Dendritic cell treated with granulocyte-macrophage colony-stimulating factor and Interleukin-4, amounts not matched to agents 40 ng/mL and 50 ng/mL, for 4 days (primary cell): ENCODE results near the gene ABHD13.
"Not testable (repeated sequence)": the region's sequence is repeated elsewhere in the genome, so short reads cannot be mapped to it uniquely, and the experiment has no call there.

ENCODE experiments used
- H3K27ac Mint-ChIP-seq: one replicate; pipeline ENCODE4 v1.8.0; 2022; ENCODE audit warnings: mild to moderate bottlenecking, mixed read lengths
- H3K27me3 Mint-ChIP-seq: one replicate; pipeline ENCODE4 v1.8.0; 2022; ENCODE audit warnings: mild to moderate bottlenecking, mixed read lengths
- H3K36me3 Mint-ChIP-seq: one replicate; pipeline ENCODE4 v1.8.0; 2022; ENCODE audit warnings: low read depth, mixed read lengths
- H3K4me1 Mint-ChIP-seq: one replicate; pipeline ENCODE4 v1.8.0; 2022; ENCODE audit warnings: low read depth, mixed read lengths
- H3K4me3 Mint-ChIP-seq: one replicate; pipeline ENCODE4 v1.8.0; 2022; ENCODE audit warnings: mild to moderate bottlenecking, moderate library complexity, mixed read lengths
- H3K9me3 Mint-ChIP-seq: one replicate; pipeline ENCODE4 v1.8.0; 2022; ENCODE audit warnings: mixed read lengths
- intact Hi-C: fragments of 100-400 bp; cut with micrococcal nuclease; formaldehyde crosslinking; loops from one replicate; pipeline ENCODE4 v1.15.0; 2022

Gene ABHD13

GRCh38 chr13:108257248-108257647 is 39.1 kb downstream of the ABHD13 start:
- Mint-ChIP-seq H3K4me1 (no peaks in the 10 kb centered on the region), H3K27ac (no peak overlapping the region), H3K36me3 (peaks cover 18% of the 10 kb centered on the region), H3K4me3 (no peak overlapping the region), H3K27me3 (no peaks in the 10 kb centered on the region), H3K9me3 (no peaks in the 10 kb centered on the region)
- intact Hi-C loops, result no loop called here

GRCh38 chr13:108263621-108264355 is 45.6 kb downstream of the ABHD13 start:
- Mint-ChIP-seq H3K27ac (no peak overlapping the region), H3K4me1 (peaks cover 31% of the 10 kb centered on the region), H3K27me3 (no peaks in the 10 kb centered on the region), H3K9me3 (no peaks in the 10 kb centered on the region), H3K36me3 (peaks cover 19% of the 10 kb centered on the region), H3K4me3 (no peak overlapping the region)
- intact Hi-C loops, result no loop called here

- peak overlapping the region; percentile 91 for H3K27ac Mint-ChIP-seq
- intact Hi-C loops, result loop anchor here (5.0 kb wide), 1 partner anchor 49 kb away; the partner anchor contains the start of genes ABHD13 and LIG4
These were observed 48.3 kb downstream of the ABHD13 start for GRCh38 chr13:108266321-108266990.

GRCh38 chr13:108267347-108267746 is 49.2 kb downstream of the ABHD13 start:
- H3K27ac Mint-ChIP-seq, result peak overlapping the region; percentile 91
- peak overlapping the region; percentile 20 for H3K4me3 Mint-ChIP-seq
- H3K36me3 Mint-ChIP-seq, result peaks cover 19% of the 10 kb centered on the region
- intact Hi-C loops, result loop anchor here (5.0 kb wide), 1 partner anchor 50 kb away; the partner anchor contains the start of genes ABHD13 and LIG4
- H3K4me1 Mint-ChIP-seq, result peaks cover 39% of the 10 kb centered on the region
- H3K27me3 Mint-ChIP-seq, result no peaks in the 10 kb centered on the region
- H3K9me3 Mint-ChIP-seq, result no peaks in the 10 kb centered on the region

More at GRCh38 chr13:108266321-108266990, 48.3 kb downstream of the ABHD13 start:
- Mint-ChIP-seq H3K27me3 (no peaks in the 10 kb centered on the region), H3K9me3 (no peaks in the 10 kb centered on the region), H3K4me1 (peaks cover 36% of the 10 kb centered on the region), H3K36me3 (peaks cover 20% of the 10 kb centered on the region), H3K4me3 (peak overlapping the region; percentile 23)

- Mint-ChIP-seq H3K27ac (peak overlapping the region; percentile 91), H3K4me1 (peaks cover 41% of the 10 kb centered on the region), H3K36me3 (peaks cover 22% of the 10 kb centered on the region)
- intact Hi-C loops, result loop anchor here (5.0 kb wide), 1 partner anchor 51 kb away; the partner anchor contains the start of genes ABHD13 and LIG4
- not testable (repeated sequence) for H3K4me3 Mint-ChIP-seq, H3K27me3 Mint-ChIP-seq, H3K9me3 Mint-ChIP-seq
These were observed 49.7 kb downstream of the ABHD13 start for GRCh38 chr13:108267855-108268254.

DNA sequence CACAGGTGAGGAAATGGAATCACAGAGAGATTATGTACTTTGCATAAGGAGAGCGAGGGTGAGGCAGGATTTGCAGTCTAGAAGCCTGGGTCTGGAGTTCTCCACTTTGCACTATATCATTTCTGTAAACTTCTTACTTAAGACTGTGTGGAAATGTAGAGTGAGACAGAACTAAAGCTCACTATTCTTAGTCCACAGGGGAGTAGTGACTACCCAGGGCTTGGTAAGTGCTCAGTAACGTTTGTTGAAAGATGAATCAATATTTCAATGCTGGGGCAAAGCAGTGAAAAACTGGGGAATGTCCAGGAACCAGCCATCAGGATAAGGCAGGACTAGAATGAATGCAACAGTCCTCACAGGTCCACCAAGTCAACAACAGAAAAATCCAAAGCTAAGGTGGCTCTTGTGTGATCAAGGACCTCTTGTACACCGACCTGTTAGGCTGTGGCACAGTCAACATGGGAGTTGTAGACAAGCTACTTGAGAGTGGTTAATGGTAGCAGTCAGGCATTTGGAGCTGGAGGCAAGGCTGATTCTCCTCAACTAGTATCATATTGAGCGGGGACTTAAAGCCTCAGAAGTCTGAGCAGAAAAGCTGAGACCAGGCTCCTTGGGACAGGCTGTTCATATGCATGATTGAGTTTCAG is 50.4 kb downstream of the ABHD13 start:
- intact Hi-C loops, result loop anchor here (5.0 kb wide), 1 partner anchor 51 kb away; the partner anchor contains the start of genes ABHD13 and LIG4
- Mint-ChIP-seq H3K4me3 (no peak overlapping the region), H3K27ac (peak overlapping the region; percentile 91), H3K9me3 (no peaks in the 10 kb centered on the region), H3K4me1 (peaks cover 44% of the 10 kb centered on the region), H3K27me3 (no peaks in the 10 kb centered on the region), H3K36me3 (peaks cover 22% of the 10 kb centered on the region)

DNA sequence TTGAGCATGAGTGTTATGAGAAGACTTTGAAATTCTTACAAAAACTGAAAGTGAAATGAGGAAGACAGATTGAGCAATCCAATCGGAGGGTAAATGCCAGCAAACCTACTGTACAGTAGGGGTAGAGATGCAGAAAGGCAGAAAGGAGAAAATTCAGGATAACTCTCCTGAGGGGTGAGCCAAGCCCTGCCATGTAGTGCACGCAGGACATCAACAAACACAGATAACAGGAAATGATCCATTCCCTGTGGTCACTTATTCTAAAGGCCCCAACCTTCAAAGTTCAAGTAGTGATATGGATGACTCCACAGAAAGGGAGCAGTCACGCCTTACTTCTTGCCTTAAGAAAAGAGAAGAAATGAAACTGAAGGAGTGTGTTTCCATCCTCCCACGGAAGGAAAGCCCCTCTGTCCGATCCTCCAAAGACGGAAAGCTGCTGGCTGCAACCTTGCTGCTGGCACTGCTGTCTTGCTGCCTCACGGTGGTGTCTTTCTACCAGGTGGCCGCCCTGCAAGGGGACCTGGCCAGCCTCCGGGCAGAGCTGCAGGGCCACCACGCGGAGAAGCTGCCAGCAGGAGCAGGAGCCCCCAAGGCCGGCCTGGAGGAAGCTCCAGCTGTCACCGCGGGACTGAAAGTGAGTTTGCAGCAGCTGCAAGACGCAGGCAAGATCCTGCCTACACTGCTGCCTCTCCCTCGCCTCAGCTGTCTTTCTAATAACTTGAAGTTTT is 51.6 kb downstream of the ABHD13 start, which contains the start of gene TNFSF13B:
TSS of gene TNFSF13B (plus strand) at position 118 of the 728 bp plus-strand sequence. CDS start at position 296, 178 bp downstream.
- intact Hi-C loops, result loop anchor here (5.0 kb wide), 1 partner anchor 52 kb away; the partner anchor contains the start of genes ABHD13 and LIG4

DNA sequence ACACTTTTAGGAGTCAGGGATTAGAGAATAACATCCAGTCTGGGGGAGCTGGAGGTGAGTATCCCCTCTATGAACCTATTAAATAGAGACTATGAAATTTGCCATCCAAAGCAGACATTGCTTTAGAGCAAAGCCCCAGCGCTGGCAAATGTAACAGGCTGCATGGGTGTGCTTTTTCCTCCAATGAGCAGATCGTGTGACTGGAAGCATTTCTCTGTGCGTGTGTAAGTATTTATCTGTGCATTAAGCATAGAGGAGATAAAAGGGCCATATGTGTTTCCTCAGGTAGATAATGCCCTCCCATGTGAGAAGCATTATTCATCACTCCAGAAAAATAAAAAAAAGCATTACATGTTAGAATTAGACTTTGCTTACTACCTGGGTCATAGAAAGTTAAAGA is 52.2 kb downstream of the ABHD13 start:
- Mint-ChIP-seq H3K36me3 (peaks cover 12% of the 10 kb centered on the region), H3K9me3 (no peaks in the 10 kb centered on the region), H3K4me1 (peaks cover 36% of the 10 kb centered on the region), H3K27ac (peak overlapping the region; percentile 91), H3K27me3 (no peaks in the 10 kb centered on the region), H3K4me3 (peak overlapping the region; percentile 86)
- intact Hi-C loops, result no loop called here

More for the DNA sequence above, 51.6 kb downstream of the ABHD13 start, which contains the start of gene TNFSF13B:
- H3K36me3 Mint-ChIP-seq, result peaks cover 18% of the 10 kb centered on the region
- H3K4me1 Mint-ChIP-seq, result peaks cover 41% of the 10 kb centered on the region
- H3K9me3 Mint-ChIP-seq, result no peaks in the 10 kb centered on the region
- H3K27me3 Mint-ChIP-seq, result no peaks in the 10 kb centered on the region
- peak within 1 kb of the TSS; percentile 91 for H3K27ac Mint-ChIP-seq
- peak within 1 kb of the TSS; percentile 86 for H3K4me3 Mint-ChIP-seq

DNA sequence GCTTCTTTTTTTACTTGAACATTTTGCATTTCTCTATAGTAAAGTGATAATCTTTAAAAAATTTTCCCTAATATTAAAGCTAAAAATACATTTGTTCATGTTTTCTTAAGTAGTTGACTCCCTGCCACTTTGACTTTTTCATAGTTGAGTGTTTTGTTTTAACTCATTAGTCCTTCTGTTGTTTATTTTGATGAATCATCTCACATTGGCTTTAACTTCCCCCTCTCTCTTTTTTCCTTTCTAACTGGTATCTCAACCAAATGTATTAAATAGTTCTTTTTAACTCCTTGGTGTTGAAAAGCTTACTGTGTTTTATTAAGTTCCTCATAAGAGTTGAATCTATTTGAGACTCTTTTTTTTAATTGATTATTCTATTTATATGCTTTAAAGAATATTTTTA is 54.1 kb downstream of the ABHD13 start:
- no peaks in the 10 kb centered on the region for H3K9me3 Mint-ChIP-seq
- peak overlapping the region; percentile 80 for H3K27ac Mint-ChIP-seq
- intact Hi-C loops, result no loop called here
- peaks cover 26% of the 10 kb centered on the region for H3K36me3 Mint-ChIP-seq
- H3K4me3 Mint-ChIP-seq, result peak overlapping the region; percentile 72
- no peaks in the 10 kb centered on the region for H3K27me3 Mint-ChIP-seq
- H3K4me1 Mint-ChIP-seq, result peaks cover 29% of the 10 kb centered on the region

DNA sequence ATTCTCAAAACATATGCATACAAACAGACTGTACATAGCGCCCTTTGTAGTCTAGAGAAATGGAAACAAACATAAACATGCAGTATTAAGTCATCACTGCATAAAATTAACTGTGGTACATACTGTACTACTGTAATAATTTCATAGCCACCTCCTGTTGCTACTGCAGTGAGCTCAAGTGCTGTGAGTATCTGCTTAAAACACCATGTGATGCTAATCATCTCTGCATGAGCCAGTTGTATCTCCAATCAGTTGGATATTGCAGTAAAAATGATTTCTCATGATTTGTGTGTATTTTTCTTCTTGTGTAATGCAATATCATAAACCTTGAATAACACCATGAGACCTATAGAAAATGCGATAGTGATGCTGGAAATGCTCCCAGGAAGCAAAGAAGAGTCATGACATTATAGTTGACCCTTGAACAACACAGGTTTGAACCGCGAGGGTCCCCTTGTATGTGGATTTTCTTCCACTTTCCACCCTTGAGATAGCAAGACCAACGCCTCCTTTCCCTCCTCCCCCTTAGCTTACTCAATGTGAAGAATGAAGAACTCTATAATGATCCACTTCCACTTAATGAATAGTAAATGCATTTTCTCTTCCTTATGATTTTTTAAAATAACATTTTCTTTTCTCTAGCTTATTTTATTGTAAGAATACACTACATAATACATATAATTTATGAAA is 55.4 kb downstream of the ABHD13 start:
- H3K4me1 Mint-ChIP-seq, result peaks cover 35% of the 10 kb centered on the region
- H3K36me3 Mint-ChIP-seq, result peaks cover 38% of the 10 kb centered on the region
- no peak overlapping the region for H3K4me3 Mint-ChIP-seq
- peak overlapping the region; percentile 63 for H3K27ac Mint-ChIP-seq
- intact Hi-C loops, result no loop called here
- peaks cover 10% of the 10 kb centered on the region for H3K9me3 Mint-ChIP-seq
- no peaks in the 10 kb centered on the region for H3K27me3 Mint-ChIP-seq

DNA sequence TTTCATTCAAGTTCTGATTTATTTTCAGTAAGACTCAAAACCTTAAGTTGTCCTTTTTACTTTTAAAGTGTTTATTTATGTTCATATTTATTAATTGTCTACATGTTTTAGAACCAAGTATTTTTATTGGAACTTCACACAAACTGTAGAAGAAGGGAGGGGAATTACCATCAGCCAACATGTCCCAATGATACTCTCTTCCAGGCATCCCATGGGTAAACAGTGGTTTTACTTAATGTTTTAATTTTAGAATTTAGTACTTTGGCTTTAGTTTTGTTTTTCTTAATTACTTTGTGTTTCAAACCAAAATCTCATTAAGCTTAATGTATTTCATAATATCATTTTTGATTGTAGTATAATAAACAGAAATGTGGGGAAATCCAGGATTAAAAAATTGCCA is 56.5 kb downstream of the ABHD13 start:
- Mint-ChIP-seq H3K9me3 (peaks cover 10% of the 10 kb centered on the region), H3K4me3 (no peak overlapping the region), H3K36me3 (peaks cover 49% of the 10 kb centered on the region), H3K4me1 (peaks cover 38% of the 10 kb centered on the region), H3K27ac (no peak overlapping the region), H3K27me3 (no peaks in the 10 kb centered on the region)
- intact Hi-C loops, result no loop called here

- H3K27me3 Mint-ChIP-seq, result no peaks in the 10 kb centered on the region
- peaks cover 51% of the 10 kb centered on the region for H3K4me1 Mint-ChIP-seq
- H3K27ac Mint-ChIP-seq, result peak overlapping the region; percentile 15
- intact Hi-C loops, result no loop called here
- no peak overlapping the region for H3K4me3 Mint-ChIP-seq
- peaks cover 52% of the 10 kb centered on the region for H3K36me3 Mint-ChIP-seq
- peaks cover 10% of the 10 kb centered on the region for H3K9me3 Mint-ChIP-seq
These were observed 57.9 kb downstream of the ABHD13 start for GRCh38 chr13:108276060-108276459.

- Mint-ChIP-seq H3K4me3 (no peak overlapping the region), H3K9me3 (peaks cover 10% of the 10 kb centered on the region), H3K4me1 (peaks cover 57% of the 10 kb centered on the region), H3K27me3 (no peaks in the 10 kb centered on the region), H3K36me3 (peaks cover 57% of the 10 kb centered on the region), H3K27ac (peak overlapping the region; percentile 72)
- intact Hi-C loops, result no loop called here
These were observed 60.3 kb downstream of the ABHD13 start for GRCh38 chr13:108278466-108278865.
